NK-92 (cell line): ENCODE data around the gene MAD1L1.
"Not testable (repeated sequence)": the region's sequence is repeated elsewhere in the genome, so short reads cannot be mapped to it uniquely, and the experiment has no call there.

ENCODE experiments used
- DNase-seq: peaks from one replicate; lab custom pipeline; 2025; ENCODE audit not compliant: unreplicated experiment; lab: John Stamatoyannopoulos, UW

Gene MAD1L1

GRCh38 chr7:2180081-2180480 is 52.7 kb downstream of the MAD1L1 start:
- no peak for DNase-seq

GRCh38 chr7:2175514-2175913 is 57.2 kb downstream of the MAD1L1 start:
- DNase-seq = no peak

GRCh38 chr7:2175091-2175490 is 57.7 kb downstream of the MAD1L1 start:
- no peak for DNase-seq

- DNase-seq = no peak
These were observed 59.4 kb downstream of the MAD1L1 start for GRCh38 chr7:2173189-2173827.

GRCh38 chr7:2172311-2173188 is 60.2 kb downstream of the MAD1L1 start:
- no peak for DNase-seq

- DNase-seq = no peak
These were observed 60.9 kb downstream of the MAD1L1 start for GRCh38 chr7:2171855-2172254.

GRCh38 chr7:2170576-2171521 is 61.9 kb downstream of the MAD1L1 start:
- DNase-seq = no peak

GRCh38 chr7:2169923-2170575 is 62.7 kb downstream of the MAD1L1 start:
- DNase-seq = no peak

GRCh38 chr7:2168615-2169311 is 64.0 kb downstream of the MAD1L1 start:
- DNase-seq = no peak

- DNase-seq = no peak
These were observed 66.0 kb downstream of the MAD1L1 start for GRCh38 chr7:2166625-2167280.

GRCh38 chr7:2165610-2166594 is 66.8 kb downstream of the MAD1L1 start:
- no peak for DNase-seq

GRCh38 chr7:2165239-2165609 is 67.5 kb downstream of the MAD1L1 start:
- DNase-seq = no peak

GRCh38 chr7:2164646-2165045 is 68.1 kb downstream of the MAD1L1 start:
- DNase-seq = no peak

- DNase-seq = no peak
These were observed 68.9 kb downstream of the MAD1L1 start for GRCh38 chr7:2163600-2164555.

- no peak for DNase-seq
These were observed 69.8 kb downstream of the MAD1L1 start for GRCh38 chr7:2162959-2163358.

GRCh38 chr7:2162004-2162902 is 70.5 kb downstream of the MAD1L1 start:
- not testable (repeated sequence) for DNase-seq

GRCh38 chr7:2159176-2159520 is 73.6 kb downstream of the MAD1L1 start:
- no peak for DNase-seq
